Measurements from ENCODE around the gene BBOF1.
"Not testable (repeated sequence)": the region's sequence is repeated elsewhere in the genome, so short reads cannot be mapped to it uniquely, and the experiment has no call there.

Gene BBOF1

GRCh38 chr14:74105381-74105780 is 86.2 kb downstream of the BBOF1 start:
- DNase-seq, result no peak

- no peak for DNase-seq
Observed at GRCh38 chr14:74109369-74109768, 90.2 kb downstream of the BBOF1 start.

GRCh38 chr14:74111395-74112216 is 92.5 kb downstream of the BBOF1 start:
- DNase-seq, result not testable (repeated sequence)
